ENCODE data around the gene DRD3.

GRCh38 chr3:114122027-114122709, 56.7 kb downstream of the DRD3 start:
- TF ChIP-seq, protein P1, sequence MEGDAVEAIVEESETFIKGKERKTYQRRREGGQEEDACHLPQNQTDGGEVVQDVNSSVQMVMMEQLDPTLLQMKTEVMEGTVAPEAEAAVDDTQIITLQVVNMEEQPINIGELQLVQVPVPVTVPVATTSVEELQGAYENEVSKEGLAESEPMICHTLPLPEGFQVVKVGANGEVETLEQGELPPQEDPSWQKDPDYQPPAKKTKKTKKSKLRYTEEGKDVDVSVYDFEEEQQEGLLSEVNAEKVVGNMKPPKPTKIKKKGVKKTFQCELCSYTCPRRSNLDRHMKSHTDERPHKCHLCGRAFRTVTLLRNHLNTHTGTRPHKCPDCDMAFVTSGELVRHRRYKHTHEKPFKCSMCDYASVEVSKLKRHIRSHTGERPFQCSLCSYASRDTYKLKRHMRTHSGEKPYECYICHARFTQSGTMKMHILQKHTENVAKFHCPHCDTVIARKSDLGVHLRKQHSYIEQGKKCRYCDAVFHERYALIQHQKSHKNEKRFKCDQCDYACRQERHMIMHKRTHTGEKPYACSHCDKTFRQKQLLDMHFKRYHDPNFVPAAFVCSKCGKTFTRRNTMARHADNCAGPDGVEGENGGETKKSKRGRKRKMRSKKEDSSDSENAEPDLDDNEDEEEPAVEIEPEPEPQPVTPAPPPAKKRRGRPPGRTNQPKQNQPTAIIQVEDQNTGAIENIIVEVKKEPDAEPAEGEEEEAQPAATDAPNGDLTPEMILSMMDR (conservative IDR thresholded peaks at IDR 0.05; ENCODE audit: low read depth in 2 of 2) = no peak
- TF ChIP-seq REST (IDR thresholded peaks at IDR 0.05; ENCODE audit: unreplicated experiment) (no peak), EZH2 (IDR thresholded peaks at IDR 0.05; ENCODE audit: low read depth, unreplicated experiment) (no peak), POLR2AphosphoS5 (IDR thresholded peaks at IDR 0.05; ENCODE audit: low read depth) (no peak), EZH2phosphoT487 (IDR thresholded peaks at IDR 0.05; ENCODE audit: unreplicated experiment) (no peak), JUNB (IDR thresholded peaks at IDR 0.05; ENCODE audit: unreplicated experiment) (no peak), CREB1 (CRISPR knock-in tag; IDR thresholded peaks at IDR 0.05; ENCODE audit: low read depth) (no peak), STAT1 (IDR thresholded peaks at IDR 0.05; ENCODE audit: unreplicated experiment) (no peak), ZNF331 (CRISPR knock-in tag; IDR thresholded peaks at IDR 0.05; ENCODE audit: low read depth) (no peak), ETS1 (IDR thresholded peaks at IDR 0.05) (no peak), NANOG (IDR thresholded peaks at IDR 0.05; ENCODE audit: borderline replicate concordance) (no peak)
- TF ChIP-seq, protein P2, sequence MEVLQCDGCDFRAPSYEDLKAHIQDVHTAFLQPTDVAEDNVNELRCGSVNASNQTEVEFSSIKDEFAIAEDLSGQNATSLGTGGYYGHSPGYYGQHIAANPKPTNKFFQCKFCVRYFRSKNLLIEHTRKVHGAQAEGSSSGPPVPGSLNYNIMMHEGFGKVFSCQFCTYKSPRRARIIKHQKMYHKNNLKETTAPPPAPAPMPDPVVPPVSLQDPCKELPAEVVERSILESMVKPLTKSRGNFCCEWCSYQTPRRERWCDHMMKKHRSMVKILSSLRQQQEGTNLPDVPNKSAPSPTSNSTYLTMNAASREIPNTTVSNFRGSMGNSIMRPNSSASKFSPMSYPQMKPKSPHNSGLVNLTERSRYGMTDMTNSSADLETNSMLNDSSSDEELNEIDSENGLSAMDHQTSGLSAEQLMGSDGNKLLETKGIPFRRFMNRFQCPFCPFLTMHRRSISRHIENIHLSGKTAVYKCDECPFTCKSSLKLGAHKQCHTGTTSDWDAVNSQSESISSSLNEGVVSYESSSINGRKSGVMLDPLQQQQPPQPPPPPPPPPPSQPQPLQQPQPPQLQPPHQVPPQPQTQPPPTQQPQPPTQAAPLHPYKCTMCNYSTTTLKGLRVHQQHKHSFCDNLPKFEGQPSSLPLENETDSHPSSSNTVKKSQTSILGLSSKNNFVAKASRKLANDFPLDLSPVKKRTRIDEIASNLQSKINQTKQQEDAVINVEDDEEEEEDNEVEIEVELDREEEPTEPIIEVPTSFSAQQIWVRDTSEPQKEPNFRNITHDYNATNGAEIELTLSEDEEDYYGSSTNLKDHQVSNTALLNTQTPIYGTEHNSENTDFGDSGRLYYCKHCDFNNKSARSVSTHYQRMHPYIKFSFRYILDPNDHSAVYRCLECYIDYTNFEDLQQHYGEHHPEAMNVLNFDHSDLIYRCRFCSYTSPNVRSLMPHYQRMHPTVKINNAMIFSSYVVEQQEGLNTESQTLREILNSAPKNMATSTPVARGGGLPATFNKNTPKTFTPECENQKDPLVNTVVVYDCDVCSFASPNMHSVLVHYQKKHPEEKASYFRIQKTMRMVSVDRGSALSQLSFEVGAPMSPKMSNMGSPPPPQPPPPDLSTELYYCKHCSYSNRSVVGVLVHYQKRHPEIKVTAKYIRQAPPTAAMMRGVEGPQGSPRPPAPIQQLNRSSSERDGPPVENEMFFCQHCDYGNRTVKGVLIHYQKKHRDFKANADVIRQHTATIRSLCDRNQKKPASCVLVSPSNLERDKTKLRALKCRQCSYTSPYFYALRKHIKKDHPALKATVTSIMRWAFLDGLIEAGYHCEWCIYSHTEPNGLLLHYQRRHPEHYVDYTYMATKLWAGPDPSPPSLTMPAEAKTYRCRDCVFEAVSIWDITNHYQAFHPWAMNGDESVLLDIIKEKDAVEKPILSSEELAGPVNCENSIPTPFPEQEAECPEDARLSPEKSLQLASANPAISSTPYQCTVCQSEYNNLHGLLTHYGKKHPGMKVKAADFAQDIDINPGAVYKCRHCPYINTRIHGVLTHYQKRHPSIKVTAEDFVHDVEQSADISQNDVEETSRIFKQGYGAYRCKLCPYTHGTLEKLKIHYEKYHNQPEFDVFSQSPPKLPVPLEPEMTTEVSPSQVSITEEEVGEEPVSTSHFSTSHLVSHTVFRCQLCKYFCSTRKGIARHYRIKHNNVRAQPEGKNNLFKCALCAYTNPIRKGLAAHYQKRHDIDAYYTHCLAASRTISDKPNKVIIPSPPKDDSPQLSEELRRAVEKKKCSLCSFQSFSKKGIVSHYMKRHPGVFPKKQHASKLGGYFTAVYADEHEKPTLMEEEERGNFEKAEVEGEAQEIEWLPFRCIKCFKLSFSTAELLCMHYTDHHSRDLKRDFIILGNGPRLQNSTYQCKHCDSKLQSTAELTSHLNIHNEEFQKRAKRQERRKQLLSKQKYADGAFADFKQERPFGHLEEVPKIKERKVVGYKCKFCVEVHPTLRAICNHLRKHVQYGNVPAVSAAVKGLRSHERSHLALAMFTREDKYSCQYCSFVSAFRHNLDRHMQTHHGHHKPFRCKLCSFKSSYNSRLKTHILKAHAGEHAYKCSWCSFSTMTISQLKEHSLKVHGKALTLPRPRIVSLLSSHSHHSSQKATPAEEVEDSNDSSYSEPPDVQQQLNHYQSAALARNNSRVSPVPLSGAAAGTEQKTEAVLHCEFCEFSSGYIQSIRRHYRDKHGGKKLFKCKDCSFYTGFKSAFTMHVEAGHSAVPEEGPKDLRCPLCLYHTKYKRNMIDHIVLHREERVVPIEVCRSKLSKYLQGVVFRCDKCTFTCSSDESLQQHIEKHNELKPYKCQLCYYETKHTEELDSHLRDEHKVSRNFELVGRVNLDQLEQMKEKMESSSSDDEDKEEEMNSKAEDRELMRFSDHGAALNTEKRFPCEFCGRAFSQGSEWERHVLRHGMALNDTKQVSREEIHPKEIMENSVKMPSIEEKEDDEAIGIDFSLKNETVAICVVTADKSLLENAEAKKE (CRISPR knock-in tag; IDR thresholded peaks at IDR 0.05) = no peak
